NB4 (cell line): ENCODE data around the gene KRTAP1-4.

ENCODE experiments used
- CTCF ChIP-seq: IDR thresholded peaks from one replicate; pipeline ENCODE4 v1.5.1; 2012; ENCODE audit warnings: low read depth, low read length
- POLR2A ChIP-seq: IDR thresholded peaks from 2 replicates; pipeline ENCODE4 v1.6.1; 2011; ENCODE audit warnings: mild to moderate bottlenecking; ENCODE audit not compliant: insufficient read length; ENCODE audit errors: extremely low read depth

- TF ChIP-seq CTCF: no peak
- no peak for TF ChIP-seq POLR2A
Measured at GRCh38 chr17:41003926-41004325, 26.1 kb downstream of the KRTAP1-4 start.
